Neural crest cell (in vitro differentiated cells): ENCODE results near the gene PTPN22. TPM values are rescaled to one million over a fixed set of nuclear protein-coding genes. Genes with fewer than 3 reads are reported as not detected.

Experiments used
- DNase-seq: peaks from one replicate; pipeline ENCODE4 v3.0.0; 2021; ENCODE audit warnings: low read depth, mixed read lengths, low spot score
- H3K27ac Mint-ChIP-seq: one replicate; pipeline ENCODE4 v1.8.0; 2021; ENCODE audit warnings: mild to moderate bottlenecking, mixed read lengths; ENCODE audit not compliant: unreplicated experiment
- H3K27me3 Mint-ChIP-seq: 2 replicates; pipeline ENCODE4 v1.8.0; 2021; ENCODE audit warnings: low read depth, mild to moderate bottlenecking, mixed read lengths
- H3K36me3 Mint-ChIP-seq: 2 replicates; pipeline ENCODE4 v1.8.0; 2021; ENCODE audit warnings: low read depth, mild to moderate bottlenecking, mixed read lengths
- H3K4me1 Mint-ChIP-seq: 2 replicates; pipeline ENCODE4 v1.8.0; 2021; ENCODE audit warnings: mixed read lengths
- H3K4me3 Mint-ChIP-seq: one replicate; pipeline ENCODE4 v1.8.0; 2021; ENCODE audit warnings: mild to moderate bottlenecking, mixed read lengths
- H3K9me3 Mint-ChIP-seq: 2 replicates; pipeline ENCODE4 v1.8.0; 2021; ENCODE audit warnings: mixed read lengths
- CTCF ChIP-seq: fragments of 200-600 bp; sonication (generic); conservative IDR thresholded peaks from 2 replicates; pipeline ENCODE4 v1.5.0; 2021; ENCODE audit warnings: antibody characterized with exemption, mild to moderate bottlenecking
- total RNA-seq: library from RNA; stranded (reverse); gene quantifications from 2 replicates; pipeline ENCODE4 v1.2.1, GENCODE V29; 2021

Gene PTPN22
- total RNA-seq, 1 donor from 2014 or later = not detected

- TF ChIP-seq CTCF = no peak
- no peaks in the 10 kb centered on the region for H3K9me3 Mint-ChIP-seq
- H3K27ac Mint-ChIP-seq = no peak overlapping the region
Measured at GRCh38 chr1:113860891-113861290, 10.6 kb downstream of the PTPN22 start.

GRCh38 chr1:113859478-113860175 is 11.9 kb downstream of the PTPN22 start:
- Mint-ChIP-seq H3K27me3 (no peaks in the 10 kb centered on the region), H3K27ac (no peak overlapping the region), H3K36me3 (no peaks in the 10 kb centered on the region), H3K9me3 (no peaks in the 10 kb centered on the region), H3K4me3 (no peak overlapping the region), H3K4me1 (no peaks in the 10 kb centered on the region)
- no peak for TF ChIP-seq CTCF
- DNase-seq = no peak

More at GRCh38 chr1:113860891-113861290, 10.6 kb downstream of the PTPN22 start:
- Mint-ChIP-seq H3K4me1 (no peaks in the 10 kb centered on the region), H3K4me3 (no peak overlapping the region), H3K36me3 (no peaks in the 10 kb centered on the region), H3K27me3 (no peaks in the 10 kb centered on the region)
- DNase-seq = no peak

- DNase-seq = no peak
- Mint-ChIP-seq H3K4me3 (no peak overlapping the region), H3K27ac (no peak overlapping the region), H3K27me3 (no peaks in the 10 kb centered on the region), H3K4me1 (no peaks in the 10 kb centered on the region), H3K36me3 (no peaks in the 10 kb centered on the region), H3K9me3 (no peaks in the 10 kb centered on the region)
- TF ChIP-seq CTCF = no peak
Measured at GRCh38 chr1:113858982-113859381, 12.5 kb downstream of the PTPN22 start.

GRCh38 chr1:113858418-113858817 is 13.1 kb downstream of the PTPN22 start:
- Mint-ChIP-seq H3K27ac (no peak overlapping the region), H3K4me3 (no peak overlapping the region), H3K9me3 (no peaks in the 10 kb centered on the region), H3K4me1 (no peaks in the 10 kb centered on the region), H3K27me3 (no peaks in the 10 kb centered on the region), H3K36me3 (no peaks in the 10 kb centered on the region)
- no peak for DNase-seq
- TF ChIP-seq CTCF = no peak

- Mint-ChIP-seq H3K9me3 (no peaks in the 10 kb centered on the region), H3K27ac (no peak overlapping the region), H3K27me3 (no peaks in the 10 kb centered on the region), H3K36me3 (no peaks in the 10 kb centered on the region), H3K4me3 (no peak overlapping the region), H3K4me1 (no peaks in the 10 kb centered on the region)
- no peak for DNase-seq
- no peak for TF ChIP-seq CTCF
Measured at GRCh38 chr1:113857776-113858175, 13.7 kb downstream of the PTPN22 start.
